LNCAP (cell line): Measurements from ENCODE around the gene PLEKHM3.

ENCODE experiments used
- TF ChIP-seq, protein P1 (sequence below): fragments of 450-650 bp; IDR thresholded peaks from 2 replicates; pipeline ENCODE4 v1.5.1; 2017; ENCODE audit warnings: mild to moderate bottlenecking

Gene PLEKHM3

DNA sequence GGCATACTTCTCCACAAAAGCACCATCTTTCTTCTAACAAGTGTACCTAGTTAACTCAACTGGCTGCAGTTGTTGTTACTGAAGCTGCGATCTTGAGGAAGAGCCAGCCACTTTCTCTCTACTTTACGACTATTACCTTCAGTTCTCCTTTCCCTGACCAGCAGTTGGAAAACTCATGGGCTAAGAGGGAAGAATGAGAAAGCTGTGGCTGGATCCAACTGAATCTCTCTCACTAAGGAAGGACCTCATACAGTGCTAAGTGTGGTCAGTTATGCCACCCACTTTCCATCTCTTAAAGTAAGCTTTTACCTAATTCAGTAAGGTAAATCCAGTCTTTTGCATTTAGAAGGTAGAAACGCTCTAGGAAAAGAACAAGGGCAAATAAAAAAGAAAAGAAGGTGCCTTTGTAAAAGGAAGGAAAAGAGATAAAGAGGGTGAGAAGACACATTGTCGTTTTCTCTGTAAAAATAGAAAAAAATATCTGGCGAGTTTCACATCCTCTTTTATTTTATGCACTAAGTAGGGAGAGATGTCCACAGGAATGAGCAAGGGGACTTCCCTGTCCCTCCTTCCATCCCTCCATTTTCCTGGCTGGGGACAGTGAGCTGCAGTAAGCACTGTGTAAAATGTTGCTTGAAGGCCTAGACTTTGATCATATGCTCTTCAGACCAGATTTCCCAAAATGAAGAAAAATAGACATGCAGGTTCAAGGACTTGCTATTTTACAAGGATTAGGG, 73.4 kb downstream of the PLEKHM3 start:
- TF ChIP-seq, protein P1, sequence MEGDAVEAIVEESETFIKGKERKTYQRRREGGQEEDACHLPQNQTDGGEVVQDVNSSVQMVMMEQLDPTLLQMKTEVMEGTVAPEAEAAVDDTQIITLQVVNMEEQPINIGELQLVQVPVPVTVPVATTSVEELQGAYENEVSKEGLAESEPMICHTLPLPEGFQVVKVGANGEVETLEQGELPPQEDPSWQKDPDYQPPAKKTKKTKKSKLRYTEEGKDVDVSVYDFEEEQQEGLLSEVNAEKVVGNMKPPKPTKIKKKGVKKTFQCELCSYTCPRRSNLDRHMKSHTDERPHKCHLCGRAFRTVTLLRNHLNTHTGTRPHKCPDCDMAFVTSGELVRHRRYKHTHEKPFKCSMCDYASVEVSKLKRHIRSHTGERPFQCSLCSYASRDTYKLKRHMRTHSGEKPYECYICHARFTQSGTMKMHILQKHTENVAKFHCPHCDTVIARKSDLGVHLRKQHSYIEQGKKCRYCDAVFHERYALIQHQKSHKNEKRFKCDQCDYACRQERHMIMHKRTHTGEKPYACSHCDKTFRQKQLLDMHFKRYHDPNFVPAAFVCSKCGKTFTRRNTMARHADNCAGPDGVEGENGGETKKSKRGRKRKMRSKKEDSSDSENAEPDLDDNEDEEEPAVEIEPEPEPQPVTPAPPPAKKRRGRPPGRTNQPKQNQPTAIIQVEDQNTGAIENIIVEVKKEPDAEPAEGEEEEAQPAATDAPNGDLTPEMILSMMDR: no peak

GRCh38 chr2:207950761-207951114, 74.6 kb downstream of the PLEKHM3 start:
- TF ChIP-seq, protein P1: no peak

DNA sequence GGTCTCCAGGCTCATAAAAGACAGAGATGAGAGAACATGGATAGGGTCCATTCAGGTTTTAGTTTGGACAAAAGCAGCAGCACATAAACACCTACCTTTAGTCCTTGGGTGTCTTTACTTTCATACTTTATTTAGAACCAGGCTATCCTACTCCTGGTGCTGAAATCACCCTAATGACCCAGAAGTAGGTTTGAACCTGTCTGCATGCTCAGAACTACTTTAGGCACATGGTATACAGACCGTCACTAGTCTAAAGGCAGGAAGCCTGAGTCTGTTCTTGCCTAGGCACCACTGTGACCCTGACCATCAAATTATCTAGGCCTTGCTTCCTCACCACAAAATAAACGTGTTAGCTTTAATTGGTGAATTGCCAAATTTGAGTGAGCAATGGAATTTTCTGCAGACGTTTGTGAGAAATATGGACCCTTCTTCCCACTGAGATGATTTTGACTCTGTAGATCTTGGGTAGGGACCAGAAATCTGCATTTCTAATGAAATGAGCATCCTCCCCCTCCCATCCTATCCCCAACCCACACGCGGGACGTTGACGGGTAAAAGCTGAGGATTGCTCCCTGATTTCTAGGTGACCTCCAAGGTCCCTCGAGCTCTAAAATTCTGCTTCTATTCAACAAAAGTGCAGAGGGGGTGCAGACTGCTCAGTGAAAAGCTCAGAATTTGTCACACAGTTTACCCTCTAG, 75.1 kb downstream of the PLEKHM3 start:
- TF ChIP-seq, protein P1: no peak

DNA sequence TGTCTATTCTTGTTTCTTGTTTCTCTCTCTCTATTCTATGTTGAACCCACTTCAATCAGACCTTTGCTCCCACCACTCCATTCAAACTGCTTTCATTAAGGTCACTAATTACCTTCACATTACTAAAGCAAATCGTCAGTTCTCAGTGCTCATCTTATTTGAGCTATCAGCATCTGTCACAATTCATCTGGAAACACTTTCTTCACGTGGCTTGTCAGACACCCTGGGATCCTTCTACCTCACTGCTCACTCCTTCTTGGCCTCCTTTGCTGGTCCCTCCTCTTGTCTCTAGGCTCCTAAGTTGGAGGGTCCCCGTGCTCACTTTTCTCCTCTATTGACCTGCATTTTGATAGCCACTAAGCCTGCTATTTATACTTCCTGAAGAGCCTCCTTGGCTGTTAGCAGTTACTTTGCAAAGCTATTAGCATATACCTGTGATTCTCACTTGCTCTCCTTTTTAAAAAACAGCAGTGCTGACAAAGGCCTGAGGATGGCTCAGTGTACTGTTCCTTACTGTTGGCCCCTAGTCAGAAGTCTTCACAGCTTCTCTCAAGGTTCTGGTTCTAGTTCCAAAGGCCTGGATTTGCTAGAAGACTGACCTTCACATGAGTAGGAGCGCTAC, 80.2 kb downstream of the PLEKHM3 start:
- TF ChIP-seq, protein P1: no peak

- TF ChIP-seq, protein P1: no peak
Observed at GRCh38 chr2:207944334-207944733, 81.0 kb downstream of the PLEKHM3 start.

- TF ChIP-seq, protein P1: no peak
Observed at GRCh38 chr2:207939342-207940108, 85.8 kb downstream of the PLEKHM3 start.

GRCh38 chr2:207938886-207939285, 86.4 kb downstream of the PLEKHM3 start:
- TF ChIP-seq, protein P1: no peak
